GM12892 (cell line): ENCODE data around the gene LRRC36.

ENCODE experiments used
- POLR2A ChIP-seq: IDR thresholded peaks from 2 replicates; pipeline ENCODE4 v1.6.1; 2011; ENCODE audit warnings: low read depth, low read length, control low read depth
- POLR2AphosphoS5 ChIP-seq: IDR thresholded peaks from 2 replicates; pipeline ENCODE4 v1.6.1; 2011; ENCODE audit warnings: low read depth, low read length, control low read depth
- TAF1 ChIP-seq: IDR thresholded peaks from 2 replicates; pipeline ENCODE4 v1.6.1; 2011; ENCODE audit warnings: low read depth, mild to moderate bottlenecking, control low read depth, low read length, borderline replicate concordance

DNA sequence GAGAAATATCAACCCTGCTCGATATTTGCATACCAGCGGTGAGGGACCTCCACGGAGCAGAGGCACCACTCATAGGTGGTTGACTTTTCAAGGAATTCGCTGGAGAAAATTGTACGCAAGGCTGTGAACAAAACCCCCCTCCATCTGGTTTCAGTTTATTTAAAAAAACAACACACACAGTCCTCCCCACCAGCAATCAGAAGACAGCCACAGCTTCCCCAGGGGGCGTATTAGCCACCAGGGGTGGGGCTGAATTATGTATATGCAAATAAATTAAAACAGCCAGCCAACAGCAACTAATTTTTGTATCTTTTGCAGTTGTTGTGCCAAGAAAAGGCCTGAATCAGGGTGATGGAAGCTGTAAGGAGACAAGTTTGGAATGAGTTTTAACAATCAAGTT, 98.4 kb downstream of the LRRC36 start:
- TF ChIP-seq POLR2A: no peak
- TF ChIP-seq TAF1: no peak
- TF ChIP-seq POLR2AphosphoS5: no peak
